Ovary (tissue), 9 donors: Measurements from ENCODE around the gene GRK2. TPM values are rescaled to one million over a fixed set of nuclear protein-coding genes. Genes with fewer than 3 reads are reported as not detected.
"Not testable (repeated sequence)": the region's sequence is repeated elsewhere in the genome, so short reads cannot be mapped to it uniquely, and the experiment has no call there.

Source experiments
- DNase-seq, 5 donors: peaks; one replicate each; pipeline ENCODE4 v3.0.0-alpha.2; 2019 to 2020
- H3K27ac ChIP-seq, 2 donors: fragments of 200-600 bp; one replicate each; pipeline versions ENCODE4 v1.5.1 to v1.8.0; 2019 to 2022
- H3K27me3 ChIP-seq: fragments of 200-600 bp; one replicate; pipeline ENCODE4 v1.8.0; 2022
- H3K36me3 ChIP-seq: fragments of 200-600 bp; sonication (generic); one replicate; pipeline ENCODE4 v1.5.1; 2019
- H3K4me1 ChIP-seq: one replicate; pipeline ENCODE4 v1.8.1; 2013; ENCODE audit warnings: mild to moderate bottlenecking, moderate library complexity; ENCODE audit not compliant: insufficient read depth
- H3K4me3 ChIP-seq: fragments of 200-600 bp; sonication (generic); one replicate; pipeline ENCODE4 v1.5.1; 2017
- H3K9me3 ChIP-seq, 2 donors: fragments of 200-600 bp in 1 of 2; sonication (generic) in 1 of 2; one replicate each; pipeline versions ENCODE4 v1.5.1 to v1.8.1; 2013 to 2019; ENCODE audit warnings: mild to moderate bottlenecking in 1 of 2, moderate library complexity in 1 of 2
- CTCF ChIP-seq, 3 donors: fragments of 450-650 bp in 2 of 3; fragments of 200-600 bp in 1 of 3; IDR thresholded peaks; one replicate each; pipeline versions ENCODE4 v1.5.1 to v1.8.0; 2016 to 2022; ENCODE audit warnings: antibody characterized with exemption in 3 of 3, mild to moderate bottlenecking in 1 of 3
- EP300 ChIP-seq: sonication (generic); formaldehyde crosslinking; IDR thresholded peaks from one replicate; pipeline ENCODE4 v1.6.1; 2017; ENCODE audit warnings: antibody characterized with exemption
- POLR2A ChIP-seq: fragments of 450-650 bp; IDR thresholded peaks from one replicate; pipeline ENCODE4 v1.6.1; 2017; ENCODE audit warnings: antibody characterized with exemption, mild to moderate bottlenecking, moderate library complexity
- WGBS, 3 donors: extraction: QIAGEN DNeasy Blood & Tissue Kit in 1 of 3; methylation state at CpG; one replicate each; pipeline versions ENCODE4 v1.1.5 to v1.1.7; 2013 to 2017; 5-methylcytosine and 5-hydroxymethylcytosine counted together
- intact Hi-C, 4 donors: fragments of 100-400 bp; cut with DNase I; formaldehyde crosslinking; loops; one replicate each; pipeline versions ENCODE4 v1.11.0 to v1.15.1; 2022 to 2023
- polyA plus RNA-seq, 2 donors: library from polyadenylated mRNA; stranded (reverse); fragments of 200-250 nt in 1 of 2; fragments of 350-450 nt in 1 of 2; fragmentation: Illumina TruSeq in 1 of 2; extraction: RNeasy Lipid Tissue Mini Kit (QIAGEN cat#74804) in 1 of 2; gene quantifications; one replicate each; pipeline ENCODE4 v1.2.3, GENCODE V29; 2013 to 2014
- total RNA-seq, 7 donors: library from RNA; depleted of rRNA in 2 of 7; stranded (reverse); fragments of >200 nt in 2 of 7; fragmentation: NEBNext Ultra II Directional in 3 of 7; extraction: Animal tissue kit (Norgen Biotek cat#: 25700) in 3 of 7; gene quantifications; one replicate each; pipeline versions ENCODE4 v1.1.0 to v1.2.4, GENCODE V29; 2016 to 2023
- donor health status: DM: no; HTN: no; CAD: no; lungs with moderate emphysema.
- donor health status: DM: no; HTN: no; CAD: no.
- donor health status: Bipolar disorder and iron deficiency.
- donor health status: DM: yes; HTN: yes; CAD: no.
- donor health status: DM: no; HTN: no; CAD: no.
- donor health status: DM: yes; HTN: yes; CAD: no.

Gene GRK2
- total and polyA plus RNA-seq, 9 donors: 21.5 to 58.1 (median 40.5) TPM

GRCh38 chr11:67316882-67317204 is 50.6 kb downstream of the GRK2 start:
- Histone ChIP-seq H3K4me1 (peaks cover 2% of the 10 kb centered on the region), H3K27me3 (no peaks in the 10 kb centered on the region), H3K27ac (peak overlapping the region; percentile 87 to 89), H3K4me3 (peak overlapping the region; percentile 64), H3K36me3 (no peaks in the 10 kb centered on the region), H3K9me3 (no peaks in the 10 kb centered on the region)
- TF ChIP-seq POLR2A (no peak), CTCF (IDR thresholded peaks at IDR 0.05) (no peak), EP300 (no peak)
- intact Hi-C loops: loop anchor here (1.0 to 5.0 kb wide), 4 partner anchors 50 to 235 kb away; partner anchors contain the start of gene GRK2 (in 4 of the 4)
- no peak for DNase-seq
- WGBS, 3 donors: 0 to 1% (median 0%) methylated on average over 10 of the region's 10 CpGs

GRCh38 chr11:67317205-67317887 is 51.1 kb downstream of the GRK2 start:
- 0 to 1% (median 0%) methylated on average over 54 to 55 of the region's 55 CpGs for WGBS, 3 donors
- DNase-seq: peak; percentile 96 to 98 (median 98)
- Histone ChIP-seq H3K4me3 (peak overlapping the region; percentile 64), H3K36me3 (no peaks in the 10 kb centered on the region), H3K4me1 (peaks cover 2% of the 10 kb centered on the region), H3K27me3 (no peaks in the 10 kb centered on the region), H3K27ac (peak overlapping the region; percentile 87 to 89), H3K9me3 (no peaks in the 10 kb centered on the region)
- intact Hi-C loops: loop anchor here (1.0 to 5.0 kb wide), 4 partner anchors 50 to 235 kb away; partner anchors contain the start of gene GRK2 (in 4 of the 4)
- TF ChIP-seq EP300: no peak
- peak; percentile 95 to 100 (median 99) for TF ChIP-seq CTCF (IDR thresholded peaks at IDR 0.05)
- peak; percentile 43 for TF ChIP-seq POLR2A

GRCh38 chr11:67317888-67318555 is 51.7 kb downstream of the GRK2 start:
- H3K9me3 ChIP-seq: no peaks in the 10 kb centered on the region
- TF ChIP-seq POLR2A: no peak
- no peak for TF ChIP-seq CTCF (IDR thresholded peaks at IDR 0.05)
- no peak for TF ChIP-seq EP300
- peaks cover 2% of the 10 kb centered on the region for H3K4me1 ChIP-seq
- H3K27ac ChIP-seq: peak overlapping the region in 1 of 2 donors; percentile 5
- DNase-seq: no peak
- peak overlapping the region; percentile 64 for H3K4me3 ChIP-seq
- whole genome bisulfite sequencing, 3 donors: 0% methylated on average over 34 to 53 of the region's 53 CpGs
- intact Hi-C loops: loop anchor here (1.0 to 5.0 kb wide), 4 partner anchors 51 to 236 kb away; partner anchors contain the start of gene GRK2 (in 4 of the 4)
- H3K27me3 ChIP-seq: no peaks in the 10 kb centered on the region
- H3K36me3 ChIP-seq: no peaks in the 10 kb centered on the region

- not testable (repeated sequence) for H3K27me3 ChIP-seq, DNase-seq, H3K36me3 ChIP-seq, H3K4me3 ChIP-seq, H3K4me1 ChIP-seq, H3K27ac ChIP-seq, H3K9me3 ChIP-seq
- intact Hi-C loops: loop anchor here in 2 of 4 donors (5.0 kb wide), 2 partner anchors 52 to 237 kb away; partner anchors contain the start of gene GRK2 (in 1 of the 2)
- 82 to 91% (median 88%) methylated on average over 12 of the region's 12 CpGs for WGBS, 3 donors
Measured at GRCh38 chr11:67318876-67319275, 52.6 kb downstream of the GRK2 start.

- H3K36me3 ChIP-seq: no peaks in the 10 kb centered on the region
- WGBS, 3 donors: 10 to 30% (median 19%) methylated on average over 3 of the region's 3 CpGs
- no peaks in the 10 kb centered on the region for H3K27me3 ChIP-seq
- H3K9me3 ChIP-seq: no peaks in the 10 kb centered on the region
- no peak for DNase-seq
- intact Hi-C loops: loop anchor here in 1 of 4 donors (10.0 kb wide), 1 partner anchor 255 kb away; no protein-coding TSS in a partner anchor
- no peak overlapping the region for H3K4me3 ChIP-seq
- no peak for TF ChIP-seq CTCF (IDR thresholded peaks at IDR 0.05)
- TF ChIP-seq EP300: no peak
- no peak for TF ChIP-seq POLR2A
- H3K4me1 ChIP-seq: peaks cover 2% of the 10 kb centered on the region
- no peak overlapping the region for H3K27ac ChIP-seq
Measured at GRCh38 chr11:67320011-67320410, 53.7 kb downstream of the GRK2 start.
